Type B pancreatic cell (in vitro differentiated cells): ENCODE measurements around the gene CYTIP. TPM values are rescaled to one million over a fixed set of nuclear protein-coding genes. Genes with fewer than 3 reads are reported as not detected.

Experiments used
- DNase-seq: peaks from one replicate; pipeline ENCODE4 v3.0.0; 2021; ENCODE audit warnings: mixed read lengths; ENCODE audit not compliant: unreplicated experiment; ENCODE audit errors: extremely low spot score
- H3K27ac Mint-ChIP-seq: 2 replicates; pipeline ENCODE4 v1.8.0; 2021; ENCODE audit warnings: mild to moderate bottlenecking, mixed read lengths
- H3K27me3 Mint-ChIP-seq: 2 replicates; pipeline ENCODE4 v1.8.0; 2021; ENCODE audit warnings: mixed read lengths
- H3K36me3 Mint-ChIP-seq: 2 replicates; pipeline ENCODE4 v1.8.0; 2021; ENCODE audit warnings: mixed read lengths
- H3K4me1 Mint-ChIP-seq: one replicate; pipeline ENCODE4 v1.8.0; 2021; ENCODE audit warnings: mixed read lengths; ENCODE audit not compliant: unreplicated experiment
- H3K4me3 Mint-ChIP-seq: 2 replicates; pipeline ENCODE4 v1.8.0; 2021; ENCODE audit warnings: mild to moderate bottlenecking, mixed read lengths
- H3K9me3 Mint-ChIP-seq: 2 replicates; pipeline ENCODE4 v1.8.0; 2021; ENCODE audit warnings: mixed read lengths
- total RNA-seq: library from RNA; stranded (reverse); gene quantifications from 2 replicates; pipeline ENCODE4 v1.2.1, GENCODE V29; 2021; ENCODE audit warnings: low replicate concordance
- TF ChIP-seq, protein P1 (sequence below): fragments of 200-600 bp; sonication (generic); conservative IDR thresholded peaks from 2 replicates; pipeline ENCODE4 v1.5.0; 2021; ENCODE audit warnings: antibody characterized with exemption, mild to moderate bottlenecking

The CYTIP gene
- total RNA-seq, 1 donor from 2014 or later: 0.51 TPM

GRCh38 chr2:157439824-157440186 lies 4.1 kb downstream of the CYTIP start:
- H3K36me3 Mint-ChIP-seq: no peaks in the 10 kb centered on the region
- H3K9me3 Mint-ChIP-seq: no peaks in the 10 kb centered on the region
- no peaks in the 10 kb centered on the region for H3K4me1 Mint-ChIP-seq
- DNase-seq: no peak
- H3K27me3 Mint-ChIP-seq: no peaks in the 10 kb centered on the region
- H3K27ac Mint-ChIP-seq: no peak overlapping the region
- H3K4me3 Mint-ChIP-seq: no peak overlapping the region
- TF ChIP-seq, protein P1, sequence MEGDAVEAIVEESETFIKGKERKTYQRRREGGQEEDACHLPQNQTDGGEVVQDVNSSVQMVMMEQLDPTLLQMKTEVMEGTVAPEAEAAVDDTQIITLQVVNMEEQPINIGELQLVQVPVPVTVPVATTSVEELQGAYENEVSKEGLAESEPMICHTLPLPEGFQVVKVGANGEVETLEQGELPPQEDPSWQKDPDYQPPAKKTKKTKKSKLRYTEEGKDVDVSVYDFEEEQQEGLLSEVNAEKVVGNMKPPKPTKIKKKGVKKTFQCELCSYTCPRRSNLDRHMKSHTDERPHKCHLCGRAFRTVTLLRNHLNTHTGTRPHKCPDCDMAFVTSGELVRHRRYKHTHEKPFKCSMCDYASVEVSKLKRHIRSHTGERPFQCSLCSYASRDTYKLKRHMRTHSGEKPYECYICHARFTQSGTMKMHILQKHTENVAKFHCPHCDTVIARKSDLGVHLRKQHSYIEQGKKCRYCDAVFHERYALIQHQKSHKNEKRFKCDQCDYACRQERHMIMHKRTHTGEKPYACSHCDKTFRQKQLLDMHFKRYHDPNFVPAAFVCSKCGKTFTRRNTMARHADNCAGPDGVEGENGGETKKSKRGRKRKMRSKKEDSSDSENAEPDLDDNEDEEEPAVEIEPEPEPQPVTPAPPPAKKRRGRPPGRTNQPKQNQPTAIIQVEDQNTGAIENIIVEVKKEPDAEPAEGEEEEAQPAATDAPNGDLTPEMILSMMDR: no peak

- no peak overlapping the region for H3K27ac Mint-ChIP-seq
- no peak for DNase-seq
- TF ChIP-seq, protein P1: no peak
- no peak overlapping the region for H3K4me3 Mint-ChIP-seq
- no peaks in the 10 kb centered on the region for H3K36me3 Mint-ChIP-seq
- no peaks in the 10 kb centered on the region for H3K27me3 Mint-ChIP-seq
- H3K9me3 Mint-ChIP-seq: no peaks in the 10 kb centered on the region
- H3K4me1 Mint-ChIP-seq: no peaks in the 10 kb centered on the region
Measured at GRCh38 chr2:157438863-157439823, 4.7 kb downstream of the CYTIP start.

DNA sequence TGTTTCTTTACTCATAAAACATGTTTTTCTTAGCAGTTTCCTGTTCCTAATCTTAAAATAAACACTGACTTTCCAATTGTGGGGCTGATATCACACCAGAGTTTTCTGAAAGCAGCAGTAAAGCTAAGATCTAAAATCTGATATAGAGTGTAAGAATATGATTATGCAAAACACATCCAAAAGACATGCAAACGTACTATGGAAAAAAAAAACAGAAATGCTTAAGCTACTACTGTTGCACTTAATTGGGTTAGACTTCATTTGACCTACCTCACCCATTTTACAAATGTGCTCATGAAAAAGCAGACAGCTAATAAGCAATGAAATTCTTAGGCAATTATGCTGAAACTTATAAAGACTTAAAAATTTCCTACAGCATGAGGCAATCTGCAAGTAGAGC lies 10.5 kb downstream of the CYTIP start:
- H3K9me3 Mint-ChIP-seq: no peaks in the 10 kb centered on the region
- peaks cover 6% of the 10 kb centered on the region for H3K4me1 Mint-ChIP-seq
- no peak for DNase-seq
- TF ChIP-seq, protein P1: no peak
- H3K4me3 Mint-ChIP-seq: no peak overlapping the region
- H3K36me3 Mint-ChIP-seq: no peaks in the 10 kb centered on the region
- no peaks in the 10 kb centered on the region for H3K27me3 Mint-ChIP-seq
- no peak overlapping the region for H3K27ac Mint-ChIP-seq

GRCh38 chr2:157432475-157433106 lies 11.3 kb downstream of the CYTIP start:
- Mint-ChIP-seq H3K4me1 (peaks cover 6% of the 10 kb centered on the region), H3K27me3 (no peaks in the 10 kb centered on the region), H3K36me3 (no peaks in the 10 kb centered on the region), H3K4me3 (no peak overlapping the region), H3K27ac (no peak overlapping the region), H3K9me3 (no peaks in the 10 kb centered on the region)
- no peak for DNase-seq
- TF ChIP-seq, protein P1: no peak

DNA sequence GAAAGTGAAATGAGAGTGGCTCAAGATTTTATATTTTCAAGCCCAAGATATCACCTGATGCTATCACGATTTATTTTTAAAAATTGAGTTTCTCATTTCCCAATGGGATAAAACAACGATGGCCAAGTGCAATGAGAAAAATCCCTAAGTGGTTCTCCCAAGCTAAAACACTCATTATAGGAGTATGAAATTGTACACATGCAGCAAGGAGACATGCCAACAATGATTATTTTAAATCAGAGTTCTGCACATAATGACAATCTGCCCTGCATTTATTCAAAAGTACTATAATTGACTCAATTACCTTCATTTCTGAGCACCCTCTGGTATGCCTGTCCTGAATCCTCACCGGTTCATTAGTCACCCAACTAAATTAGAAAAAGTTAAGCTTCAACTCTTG lies 12.7 kb downstream of the CYTIP start:
- Mint-ChIP-seq H3K9me3 (no peaks in the 10 kb centered on the region), H3K27me3 (no peaks in the 10 kb centered on the region), H3K36me3 (no peaks in the 10 kb centered on the region), H3K4me3 (no peak overlapping the region), H3K4me1 (peaks cover 6% of the 10 kb centered on the region), H3K27ac (no peak overlapping the region)
- TF ChIP-seq, protein P1: no peak
- no peak for DNase-seq
